ENCODE data around the gene KCND3. TPM values are rescaled to one million over a fixed set of nuclear protein-coding genes. Genes with fewer than 3 reads are reported as not detected.

KCND3 gene
- total RNA-seq, 1 donor from 2014 or later: 0.15 TPM

- no peak for DNase-seq (ENCODE audit: low spot score)
Observed at GRCh38 chr1:111963985-111964738, 25.3 kb downstream of the KCND3 start.

GRCh38 chr1:111961773-111962565, 27.5 kb downstream of the KCND3 start:
- Mint-ChIP-seq H3K9me3 (ENCODE audit: unreplicated experiment) (no peaks in the 10 kb centered on the region), H3K4me3 (ENCODE audit: unreplicated experiment) (no peak overlapping the region), H3K27ac (ENCODE audit: unreplicated experiment) (no peak overlapping the region), H3K4me1 (ENCODE audit: unreplicated experiment) (peaks cover 9% of the 10 kb centered on the region), H3K27me3 (ENCODE audit: unreplicated experiment) (peaks cover 6% of the 10 kb centered on the region), H3K36me3 (ENCODE audit: low read depth, unreplicated experiment) (peaks cover 3% of the 10 kb centered on the region)
- TF ChIP-seq CTCF (IDR thresholded peaks at IDR 0.05; ENCODE audit: unreplicated experiment): no peak
- no peak for DNase-seq (ENCODE audit: low spot score)

More at GRCh38 chr1:111963985-111964738, 25.3 kb downstream of the KCND3 start:
- H3K9me3 Mint-ChIP-seq (ENCODE audit: unreplicated experiment): no peaks in the 10 kb centered on the region
- H3K4me1 Mint-ChIP-seq (ENCODE audit: unreplicated experiment): peaks cover 15% of the 10 kb centered on the region
- H3K4me3 Mint-ChIP-seq (ENCODE audit: unreplicated experiment): no peak overlapping the region
- H3K27me3 Mint-ChIP-seq (ENCODE audit: unreplicated experiment): peaks cover 4% of the 10 kb centered on the region
- peaks cover 3% of the 10 kb centered on the region for H3K36me3 Mint-ChIP-seq (ENCODE audit: low read depth, unreplicated experiment)
- TF ChIP-seq CTCF (IDR thresholded peaks at IDR 0.05; ENCODE audit: unreplicated experiment): no peak
- H3K27ac Mint-ChIP-seq (ENCODE audit: unreplicated experiment): no peak overlapping the region

GRCh38 chr1:111961016-111961415, 28.5 kb downstream of the KCND3 start:
- H3K9me3 Mint-ChIP-seq (ENCODE audit: unreplicated experiment): no peaks in the 10 kb centered on the region
- peaks cover 9% of the 10 kb centered on the region for H3K4me1 Mint-ChIP-seq (ENCODE audit: unreplicated experiment)
- H3K27me3 Mint-ChIP-seq (ENCODE audit: unreplicated experiment): peaks cover 6% of the 10 kb centered on the region
- TF ChIP-seq CTCF (IDR thresholded peaks at IDR 0.05; ENCODE audit: unreplicated experiment): no peak
- H3K4me3 Mint-ChIP-seq (ENCODE audit: unreplicated experiment): no peak overlapping the region
- H3K27ac Mint-ChIP-seq (ENCODE audit: unreplicated experiment): no peak overlapping the region
- DNase-seq (ENCODE audit: low spot score): no peak
- peaks cover 3% of the 10 kb centered on the region for H3K36me3 Mint-ChIP-seq (ENCODE audit: low read depth, unreplicated experiment)

- H3K36me3 Mint-ChIP-seq (ENCODE audit: low read depth, unreplicated experiment): no peaks in the 10 kb centered on the region
- H3K4me1 Mint-ChIP-seq (ENCODE audit: unreplicated experiment): no peaks in the 10 kb centered on the region
- DNase-seq (ENCODE audit: low spot score): no peak
- H3K4me3 Mint-ChIP-seq (ENCODE audit: unreplicated experiment): no peak overlapping the region
- no peak for TF ChIP-seq CTCF (IDR thresholded peaks at IDR 0.05; ENCODE audit: unreplicated experiment)
- no peak overlapping the region for H3K27ac Mint-ChIP-seq (ENCODE audit: unreplicated experiment)
- no peaks in the 10 kb centered on the region for H3K9me3 Mint-ChIP-seq (ENCODE audit: unreplicated experiment)
- peaks cover 1% of the 10 kb centered on the region for H3K27me3 Mint-ChIP-seq (ENCODE audit: unreplicated experiment)
Observed at GRCh38 chr1:111959436-111959835, 30.0 kb downstream of the KCND3 start.

GRCh38 chr1:111958851-111959250, 30.6 kb downstream of the KCND3 start:
- Mint-ChIP-seq H3K4me3 (ENCODE audit: unreplicated experiment) (no peak overlapping the region), H3K36me3 (ENCODE audit: low read depth, unreplicated experiment) (no peaks in the 10 kb centered on the region), H3K27ac (ENCODE audit: unreplicated experiment) (no peak overlapping the region), H3K9me3 (ENCODE audit: unreplicated experiment) (no peaks in the 10 kb centered on the region), H3K27me3 (ENCODE audit: unreplicated experiment) (peaks cover 1% of the 10 kb centered on the region), H3K4me1 (ENCODE audit: unreplicated experiment) (no peaks in the 10 kb centered on the region)
- no peak for DNase-seq (ENCODE audit: low spot score)
- TF ChIP-seq CTCF (IDR thresholded peaks at IDR 0.05; ENCODE audit: unreplicated experiment): no peak
